HepG2 (cell line): Measurements from ENCODE around the gene TIMM44. TPM values are rescaled to one million over a fixed set of nuclear protein-coding genes. Genes with fewer than 3 reads are reported as not detected.
A peak's percentile ranks its signal among the peaks of the same experiment; 100 is the strongest.

ENCODE experiments used
- ATAC-seq: fragments of 200-7000 bp; cut with Tn5 transposase; 3 replicates; pipeline ENCODE4 v1.9.1; 2020; ENCODE audit warnings: mild to moderate bottlenecking, moderate library complexity
- BruUV-seq: library from RNA; stranded (reverse); fragments of 400-500 nt; replicated peaks from 2 replicates; lab custom pipeline; 2021; lab: Mats Ljungman, UMichigan
- CTCF ChIA-PET: fragments of 300-600 bp; formaldehyde crosslinking; extraction: SDS; loops from one replicate; lab custom pipeline; 2021; ENCODE audit warnings: low total read pairs, inconsistent platforms, low intra/inter-chr PET ratio; lab: Yijun Ruan, JAX
- POLR2A ChIA-PET: fragments of 350-600 bp; sonication (Branson Sonifier 250); formaldehyde crosslinking; loops from one replicate; lab custom pipeline; 2020; ENCODE audit warnings: antibody characterized with exemption, inconsistent platforms; lab: Yijun Ruan, JAX
- DNase-seq: peaks from one replicate; pipeline ENCODE4 v3.0.0-alpha.2; 2015; ENCODE audit warnings: low spot score
- FAIRE-seq: peaks from 3 replicates; lab custom pipeline; 2011; peaks lifted over from hg19 to GRCh38; lab: Jason Lieb, UNC
- H2AFZ ChIP-seq: one replicate; pipeline ENCODE4 v1.6.1; 2011; ENCODE audit warnings: low read length, inconsistent platforms
- H3K27ac ChIP-seq: fragments of 300-600 bp; 3 replicates; pipeline ENCODE4 v1.8.0; 2011; ENCODE audit warnings: mixed run types, mild to moderate bottlenecking, mixed read lengths, low read length, inconsistent platforms; ENCODE audit not compliant: insufficient read depth; ENCODE audit errors: extremely low read length
- H3K27me3 ChIP-seq, 2 experiments: fragments of 200-600 bp in 1 of 2; 2 replicates in 1 of 2; 3 replicates in 1 of 2; pipeline versions ENCODE4 v1.6.0 to v1.8.0; 2011; ENCODE audit warnings: low read length in 2 of 2, mild to moderate bottlenecking in 2 of 2, moderate library complexity in 2 of 2, inconsistent platforms in 1 of 2; ENCODE audit not compliant: insufficient read depth in 2 of 2, control insufficient read depth in 1 of 2
- H3K36me3 ChIP-seq, 2 experiments: fragments of 200-600 bp in 1 of 2; replicated peaks in 1 of 2; 2 replicates in 1 of 2; 3 replicates in 1 of 2; pipeline versions ENCODE4 v1.5.1 to v1.8.0; 2011; ENCODE audit warnings: low read length in 2 of 2, inconsistent platforms in 1 of 2; ENCODE audit not compliant: insufficient read depth in 2 of 2, control insufficient read depth in 1 of 2
- H3K4me1 ChIP-seq: 2 replicates; pipeline ENCODE4 v1.5.1; 2012; ENCODE audit warnings: low read length, inconsistent platforms; ENCODE audit not compliant: insufficient read depth
- H3K4me2 ChIP-seq: 2 replicates; pipeline ENCODE4 v1.6.0; 2011; ENCODE audit warnings: low read depth, low read length, inconsistent platforms
- H3K4me3 ChIP-seq, 3 experiments: fragments of 200-600 bp in 1 of 3; sonication (generic), shearing (Covaris generic) in 1 of 3; replicated peaks in 1 of 3; 2 replicates each; pipeline ENCODE4 v1.5.1; 2011 to 2016; ENCODE audit warnings: low read length in 3 of 3, inconsistent platforms in 2 of 3, low read depth in 2 of 3, mild to moderate bottlenecking in 2 of 3, control low read depth in 1 of 3, mixed read lengths in 1 of 3; ENCODE audit not compliant: insufficient read depth in 1 of 3
- H3K79me2 ChIP-seq: one replicate; pipeline ENCODE4 v1.6.1; 2011; ENCODE audit warnings: low read length, inconsistent platforms; ENCODE audit not compliant: insufficient read depth
- H3K9ac ChIP-seq: 2 replicates; pipeline ENCODE4 v1.6.0; 2011; ENCODE audit warnings: mild to moderate bottlenecking, low read depth, low read length, inconsistent platforms; ENCODE audit not compliant: insufficient read depth
- H3K9me3 ChIP-seq: 2 replicates; pipeline ENCODE4 v1.5.1; 2012; ENCODE audit warnings: mild to moderate bottlenecking, low read length
- H4K20me1 ChIP-seq: 2 replicates; pipeline ENCODE4 v1.6.0; 2011; ENCODE audit warnings: inconsistent platforms, mild to moderate bottlenecking, low read length, moderate library complexity; ENCODE audit not compliant: insufficient read depth
- EEA1 ChIP-seq: sonication (generic); formaldehyde crosslinking; IDR thresholded peaks from 2 replicates; pipeline ENCODE4 v1.5.1; 2020; ENCODE audit warnings: mild to moderate bottlenecking, missing genetic modification reagents, borderline replicate concordance
- ELK4 ChIP-seq: sonication (generic); formaldehyde crosslinking; IDR thresholded peaks from 2 replicates; pipeline ENCODE4 v1.9.0; 2021; ENCODE audit warnings: missing genetic modification reagents, borderline replicate concordance
- HMG20B ChIP-seq: conservative IDR thresholded peaks from 2 replicates; pipeline ENCODE4 v1.6.1; 2016; ENCODE audit warnings: missing genetic modification reagents, missing compliant biosample characterization
- MAFF ChIP-seq: IDR thresholded peaks from 2 replicates; pipeline ENCODE4 v1.6.1; 2011; ENCODE audit warnings: low read depth, low read length, improper control_type of control experiment
- PAXIP1 ChIP-seq: sonication (generic); formaldehyde crosslinking; conservative IDR thresholded peaks from 2 replicates; pipeline ENCODE4 v1.4.0; 2020; ENCODE audit warnings: mild to moderate bottlenecking, missing genetic modification reagents, moderate library complexity
- TFDP1 ChIP-seq: IDR thresholded peaks from 2 replicates; pipeline ENCODE4 v1.6.1; 2016; ENCODE audit warnings: missing compliant biosample characterization, missing genetic modification reagents, borderline replicate concordance
- ZNF333 ChIP-seq: sonication (generic); formaldehyde crosslinking; IDR thresholded peaks from 2 replicates; pipeline ENCODE4 v1.4.0; 2020; ENCODE audit warnings: mild to moderate bottlenecking, missing genetic modification reagents, borderline replicate concordance
- ZNF446 ChIP-seq: sonication (generic); formaldehyde crosslinking; IDR thresholded peaks from 2 replicates; pipeline ENCODE4 v1.5.0; 2020; ENCODE audit warnings: mild to moderate bottlenecking, missing genetic modification reagents
- ZNF556 ChIP-seq: sonication (generic); formaldehyde crosslinking; IDR thresholded peaks from 2 replicates; pipeline ENCODE4 v1.4.0; 2020; ENCODE audit warnings: mild to moderate bottlenecking, missing genetic modification reagents, borderline replicate concordance
- ZNF883 ChIP-seq: sonication (generic); formaldehyde crosslinking; IDR thresholded peaks from 2 replicates; pipeline ENCODE4 v1.5.1; 2020; ENCODE audit warnings: mild to moderate bottlenecking, missing genetic modification reagents; ENCODE audit errors: not compliant biosample characterization
- WGBS: methylation state at CpG from one replicate; pipeline ENCODE4 v1.1.6; 2017; ENCODE audit warnings: low lambda C conversion rate; 5-methylcytosine and 5-hydroxymethylcytosine counted together
- in situ Hi-C: cut with HindIII; loops from 2 replicates; pipeline ENCODE4 v1.10.0; 2017; ENCODE audit warnings: low pct_unique_long_range_greater_than_20kb; ENCODE audit not compliant: extremely low pct_ligation_motif_present
- intact Hi-C: fragments of 100-400 bp; cut with micrococcal nuclease; formaldehyde crosslinking; loops from one replicate; pipeline ENCODE4 v1.10.0; 2022; ENCODE audit not compliant: unreplicated experiment
- polyA plus RNA-seq, 8 experiments: library from polyadenylated mRNA; depleted of rRNA in 3 of 8; stranded (reverse) in 7 of 8; unstranded in 1 of 8; fragments of >200 nt; fragmentation: Illumina TruSeq in 4 of 8; extraction: Trizol in 4 of 8; gene quantifications; 2 replicates each; pipeline versions ENCODE4 v1.2.1 to v1.2.3, GENCODE V29; 2011 to 2016; ENCODE audit warnings: low read depth in 4 of 8, missing spikeins in 1 of 8, mixed read lengths in 1 of 8; ENCODE audit not compliant: insufficient read depth in 1 of 8
- total RNA-seq, 5 experiments: library from RNA; depleted of rRNA; stranded (reverse); fragments of >200 nt; fragmentation: Illumina TruSeq; extraction: Trizol; gene quantifications; 2 replicates each; pipeline ENCODE4 v1.2.3, GENCODE V29; 2016; ENCODE audit warnings: low read depth in 1 of 5

Gene TIMM44
- total and polyA plus RNA-seq, 2 of the 13 experiments (the other 11 are each of a cell fraction or from before 2014, with no cell fraction given): 42.9 to 72.6 TPM

GRCh38 chr19:7943444-7944176 lies at the start of gene TIMM44 (continued):
- TF ChIP-seq PAXIP1 (CRISPR knock-in tag) (peak; percentile 55), ZNF883 (CRISPR knock-in tag) (peak; percentile 62)

- intact Hi-C loops (no loop called here), in situ Hi-C loops (no loop called here)
- no peak for FAIRE-seq
- ATAC-seq: no peak
- ChIA-PET POLR2A (no interaction called here), CTCF (no interaction called here)
- Histone ChIP-seq H3K27ac (no peak overlapping the region), H3K9me3 (no peaks in the 10 kb centered on the region), H3K36me3 (peaks cover 27 to 49% of the 10 kb centered on the region in 2 experiments), H3K27me3 (no peaks in the 10 kb centered on the region), H3K4me2 (no peak overlapping the region), H3K9ac (no peak overlapping the region), H2AFZ (no peak overlapping the region), H3K79me2 (peaks cover 69% of the 10 kb centered on the region), H4K20me1 (peaks cover 44% of the 10 kb centered on the region), H3K4me1 (peaks cover 39% of the 10 kb centered on the region), H3K4me3 (no peak overlapping the region)
- no TSS peak for BruUV-seq
- DNase-seq: no peak
- 77% methylated on average over 9 of the region's 10 CpGs for WGBS
- TF ChIP-seq ZNF556 (no peak), MAFF (no peak), ZNF446 (CRISPR knock-in tag) (no peak), TFDP1 (no peak), EEA1 (CRISPR knock-in tag) (no peak), ELK4 (no peak), ZNF333 (CRISPR knock-in tag) (no peak), HMG20B (no peak)
Observed at GRCh38 chr19:7992575-7992974, 49.1 kb upstream of the TIMM44 start.
